GM21786 (cell line): ENCODE results near the gene SSX4B.
"Not testable (repeated sequence)": the region's sequence is repeated elsewhere in the genome, so short reads cannot be mapped to it uniquely, and the experiment has no call there.

Experiments used
- ATAC-seq: cut with Tn5 transposase; IDR thresholded peaks from one replicate; pipeline ENCODE4 v1.9.1; 2021; ENCODE audit not compliant: unreplicated experiment

SSX4B gene, protein sequence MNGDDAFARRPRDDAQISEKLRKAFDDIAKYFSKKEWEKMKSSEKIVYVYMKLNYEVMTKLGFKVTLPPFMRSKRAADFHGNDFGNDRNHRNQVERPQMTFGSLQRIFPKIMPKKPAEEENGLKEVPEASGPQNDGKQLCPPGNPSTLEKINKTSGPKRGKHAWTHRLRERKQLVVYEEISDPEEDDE

GRCh38 chrX:48411860-48412259 is at the start of gene SSX4B:
Gene SSX4B, minus strand, starts transcription at chrX:48411960. Its CDS starts 588 bp downstream, at chrX:48411372.
- ATAC-seq: not testable (repeated sequence)

- ATAC-seq: no peak
These were observed 48.8 kb upstream of the SSX4B start for GRCh38 chrX:48460606-48461005.

DNA sequence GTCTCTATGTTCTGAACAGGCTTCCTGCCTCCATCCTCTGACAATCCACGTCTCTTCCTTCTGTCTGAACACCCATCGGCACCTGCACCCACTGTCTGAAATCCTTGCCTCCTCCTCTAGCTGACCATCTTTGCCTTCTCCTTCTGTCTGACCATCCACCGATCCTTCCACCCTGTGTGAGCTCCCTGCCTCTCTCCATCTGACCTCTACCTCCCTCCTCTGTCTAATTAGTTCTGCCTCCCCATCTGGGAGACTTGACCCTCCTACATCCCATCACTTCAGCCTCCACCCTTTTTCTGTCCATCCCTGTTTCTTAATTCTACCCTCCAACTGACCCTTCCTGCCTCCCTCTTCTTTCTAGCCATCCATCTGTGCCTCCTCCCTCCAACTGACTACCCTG is 48.3 kb upstream of the SSX4B start:
- no peak for ATAC-seq

- ATAC-seq: no peak
These were observed 47.7 kb upstream of the SSX4B start for GRCh38 chrX:48459483-48459882.

DNA sequence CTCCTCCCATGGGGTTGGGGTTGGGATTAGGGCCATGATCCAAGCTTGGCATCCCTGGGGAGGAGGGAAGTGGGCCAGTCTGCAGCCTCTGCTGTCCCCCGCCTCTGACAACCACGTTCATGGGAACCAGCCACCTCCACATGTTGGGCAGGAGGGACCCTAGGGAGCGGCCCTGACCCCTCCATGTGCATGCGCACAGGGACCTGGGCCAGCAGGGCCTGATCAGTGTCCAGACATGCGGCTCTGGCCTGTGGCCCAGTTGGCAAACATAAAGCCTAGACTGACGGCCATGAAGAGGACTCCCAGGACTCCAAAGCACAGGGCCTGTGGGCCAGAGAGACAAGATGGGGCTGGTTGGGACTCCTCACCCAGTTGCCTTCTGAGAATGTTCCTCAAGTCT is 47.0 kb upstream of the SSX4B start:
- ATAC-seq: no peak

- ATAC-seq: no peak
These were observed 45.0 kb upstream of the SSX4B start for GRCh38 chrX:48456628-48457331.

GRCh38 chrX:48451708-48452107 is 39.9 kb upstream of the SSX4B start:
- no peak for ATAC-seq

DNA sequence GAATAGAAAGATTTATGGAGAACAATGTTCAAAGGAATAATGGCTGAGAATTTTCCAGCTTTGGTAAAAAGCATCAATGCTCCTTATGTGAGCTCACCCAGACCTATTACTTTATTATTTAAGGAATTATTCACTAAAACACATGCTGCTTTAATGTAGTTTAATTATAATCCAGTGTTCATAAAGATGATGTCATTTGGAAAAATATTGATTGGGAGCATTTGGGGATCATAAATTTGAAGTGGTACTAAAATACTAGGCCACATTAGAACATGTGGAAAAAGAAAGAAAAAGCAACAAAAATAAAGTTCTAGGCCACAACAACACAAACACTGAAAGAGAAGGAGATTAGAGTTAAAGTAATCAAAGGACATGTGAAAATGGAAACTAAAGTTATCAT is 38.3 kb upstream of the SSX4B start:
- no peak for ATAC-seq

DNA sequence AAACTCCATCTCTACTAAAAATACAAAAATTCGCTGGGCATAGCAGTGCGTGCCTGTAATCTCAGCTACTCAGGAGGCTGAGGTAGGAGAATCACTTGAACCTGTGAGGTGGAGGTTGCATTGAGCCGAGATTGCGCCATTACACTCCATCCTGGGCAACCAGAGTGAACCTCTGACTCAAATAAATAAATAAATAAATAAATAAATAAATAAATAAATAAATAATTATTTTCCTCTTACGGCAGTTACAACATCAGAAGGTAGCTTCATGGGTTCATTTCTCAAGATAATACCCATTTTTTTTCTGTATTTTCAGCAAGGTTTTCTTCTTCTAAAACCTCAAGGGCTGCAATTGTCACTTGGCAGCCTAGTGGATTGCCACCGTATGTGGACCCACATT is 35.4 kb upstream of the SSX4B start:
- not testable (repeated sequence) for ATAC-seq

- ATAC-seq: not testable (repeated sequence)
These were observed 22.0 kb upstream of the SSX4B start for GRCh38 chrX:48433713-48434112.

DNA sequence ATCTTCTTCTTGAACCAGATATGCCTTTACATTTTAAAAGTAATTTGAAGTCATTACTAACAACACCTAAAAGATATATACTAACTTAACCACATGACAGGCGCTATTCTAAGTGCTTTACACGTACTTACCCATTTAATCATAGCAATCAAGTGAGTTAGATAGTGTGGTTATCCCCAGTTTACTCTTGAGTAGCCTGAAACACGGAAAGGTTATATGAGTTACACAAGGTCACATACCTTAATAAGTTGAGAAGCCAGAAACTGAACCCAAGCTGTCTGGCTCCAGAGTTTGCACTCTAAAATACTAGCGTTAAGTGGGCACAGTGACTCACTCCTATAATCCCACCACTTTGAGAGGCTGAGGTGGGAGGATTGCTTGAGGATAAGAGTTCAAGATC is 18.4 kb upstream of the SSX4B start:
- not testable (repeated sequence) for ATAC-seq

DNA sequence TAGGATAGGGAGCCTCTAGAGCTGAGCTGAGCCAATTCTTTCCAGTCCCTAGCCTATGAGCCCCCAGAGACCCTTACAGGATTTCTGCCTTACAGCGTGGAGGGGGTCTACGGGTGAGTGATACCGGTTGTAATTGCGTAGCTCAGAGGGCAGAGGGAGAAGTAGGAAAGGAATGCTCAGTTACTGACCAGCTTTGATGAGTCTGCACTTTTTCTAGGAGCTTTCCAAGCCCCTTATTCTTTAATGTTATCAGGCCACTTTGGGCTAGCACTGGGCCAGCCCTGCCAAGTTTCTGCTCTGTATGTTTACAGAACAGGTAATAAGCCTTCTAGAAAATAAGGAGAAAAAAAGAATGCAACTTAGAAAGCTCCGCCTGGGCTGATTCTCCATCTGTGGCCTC is 17.8 kb upstream of the SSX4B start:
- ATAC-seq: not testable (repeated sequence)

- not testable (repeated sequence) for ATAC-seq
These were observed 15.4 kb upstream of the SSX4B start for GRCh38 chrX:48427027-48427716.

DNA sequence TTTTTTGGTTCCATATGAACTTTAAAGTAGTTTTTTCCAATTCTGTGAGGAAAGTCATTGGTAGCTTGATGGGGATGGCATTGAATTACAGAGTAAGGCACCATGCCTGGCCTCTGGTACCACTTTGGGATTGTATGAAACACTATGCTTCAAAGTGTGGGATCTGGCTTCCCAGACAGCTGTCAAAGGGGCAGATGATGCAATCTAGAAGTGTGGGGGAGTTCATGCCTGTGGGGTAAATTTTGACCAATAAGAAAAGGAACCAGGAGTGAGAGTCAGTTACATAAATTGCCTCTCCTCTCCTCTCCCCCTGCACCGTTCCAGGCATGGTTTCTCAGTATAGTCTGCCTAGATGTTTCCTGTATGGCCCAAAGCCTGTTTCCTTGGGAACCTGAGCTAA is 13.9 kb downstream of the SSX4B start:
- not testable (repeated sequence) for ATAC-seq

DNA sequence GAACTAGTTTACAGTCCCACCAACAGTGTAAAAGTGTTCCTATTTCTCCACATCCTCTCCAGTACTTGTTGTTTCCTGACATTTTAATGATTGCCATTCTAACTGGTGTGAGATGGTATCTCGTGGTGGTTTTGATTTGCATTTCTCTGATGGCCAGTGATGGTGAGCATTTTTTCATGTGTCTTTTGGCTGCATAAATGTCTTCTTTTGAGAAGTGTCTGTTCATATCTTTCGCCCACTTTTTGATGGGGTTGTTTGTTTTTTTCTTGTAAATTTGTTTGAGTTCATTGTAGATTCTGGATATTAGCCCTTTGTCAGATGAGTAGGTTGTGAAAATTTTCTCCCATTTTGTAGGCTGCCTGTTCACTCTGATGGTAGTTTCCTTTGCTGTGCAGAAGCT is 14.8 kb downstream of the SSX4B start:
- ATAC-seq: not testable (repeated sequence)

DNA sequence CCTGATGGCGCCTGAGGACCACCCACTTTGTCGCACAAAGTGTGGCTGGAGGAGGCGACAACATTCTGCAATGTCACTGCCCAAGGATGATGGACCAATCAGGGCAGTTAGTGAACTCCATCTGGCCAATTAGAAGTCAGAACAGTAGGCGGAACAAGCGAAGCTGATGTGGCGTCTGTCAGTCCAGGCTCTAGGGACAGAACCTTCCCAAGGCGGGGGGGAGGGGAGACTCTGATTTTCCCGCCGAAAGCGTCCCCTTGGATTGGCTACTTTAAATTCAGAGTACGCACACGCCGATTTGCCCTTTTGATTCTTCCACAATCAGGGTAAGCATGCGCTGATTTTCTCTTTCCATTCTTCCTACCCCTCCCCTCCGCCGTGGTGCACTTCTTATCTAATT is 28.5 kb downstream of the SSX4B start, which contains the start of gene SSX4:
TSS of gene SSX4 (plus strand) at position 301 of the 400 bp plus-strand sequence. CDS start 515 bp downstream, outside the sequence.
- ATAC-seq: not testable (repeated sequence)

GRCh38 chrX:48370408-48370807 is 41.4 kb downstream of the SSX4B start:
- ATAC-seq: not testable (repeated sequence)

GRCh38 chrX:48367717-48368408 is 43.9 kb downstream of the SSX4B start:
- ATAC-seq: not testable (repeated sequence)

GRCh38 chrX:48359281-48359680 is 52.5 kb downstream of the SSX4B start:
- ATAC-seq: not testable (repeated sequence)

DNA sequence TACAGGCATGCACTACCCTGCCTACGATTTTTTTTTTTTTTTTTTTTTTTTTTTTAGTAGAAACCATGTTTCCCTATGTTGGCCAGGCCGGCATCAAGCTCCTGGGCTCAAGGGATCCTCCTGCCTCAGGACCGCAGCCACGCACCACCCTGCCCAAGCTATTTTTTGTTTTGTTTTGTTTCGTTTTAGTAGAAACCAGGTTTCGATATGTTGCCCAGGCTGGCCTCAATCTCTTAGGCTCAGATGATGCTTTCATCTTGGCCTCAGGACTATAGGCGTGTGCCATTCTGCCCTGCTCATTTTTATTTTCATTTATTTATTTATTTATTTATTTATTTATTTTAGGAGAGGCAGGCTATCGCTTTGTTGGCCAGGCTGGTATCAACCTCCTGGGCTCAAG is 54.1 kb downstream of the SSX4B start:
- ATAC-seq: no peak
